Endodermal cell (in vitro differentiated cells): Measurements from ENCODE around the gene RAMP1. TPM values are rescaled to one million over a fixed set of nuclear protein-coding genes. Genes with fewer than 3 reads are reported as not detected.

Source experiments
- DNase-seq: peaks from one replicate; pipeline ENCODE4 v3.0.0-alpha.2; 2017
- H3K27ac ChIP-seq: 2 replicates; pipeline ENCODE4 v1.5.1; 2013; ENCODE audit warnings: mild to moderate bottlenecking, low read depth, low read length, moderate library complexity
- H3K27me3 ChIP-seq: 2 replicates; pipeline ENCODE4 v1.6.1; 2013; ENCODE audit warnings: mild to moderate bottlenecking, low read length, moderate library complexity; ENCODE audit not compliant: insufficient read depth, control insufficient read depth, poor library complexity, severe bottlenecking
- H3K36me3 ChIP-seq: 2 replicates; pipeline ENCODE4 v1.7.0; 2013; ENCODE audit warnings: mild to moderate bottlenecking, low read length, moderate library complexity; ENCODE audit not compliant: control insufficient read depth, insufficient read depth
- H3K4me1 ChIP-seq: one replicate; pipeline ENCODE4 v1.7.0; 2013; ENCODE audit warnings: low read length; ENCODE audit not compliant: control insufficient read depth, insufficient read depth
- H3K4me3 ChIP-seq: 2 replicates; pipeline ENCODE4 v1.5.1; 2013; ENCODE audit warnings: mild to moderate bottlenecking, low read length, moderate library complexity
- H3K9ac ChIP-seq: 2 replicates; pipeline ENCODE4 v1.6.1; 2013; ENCODE audit warnings: mild to moderate bottlenecking, low read length, moderate library complexity; ENCODE audit not compliant: poor library complexity, severe bottlenecking; ENCODE audit errors: extremely low read depth
- H3K9me3 ChIP-seq: 2 replicates; pipeline ENCODE4 v1.6.1; 2013; ENCODE audit warnings: mild to moderate bottlenecking, low read length, moderate library complexity; ENCODE audit not compliant: control insufficient read depth
- H3K27ac Mint-ChIP-seq: 2 replicates; pipeline ENCODE4 v1.8.0; 2020; ENCODE audit warnings: mixed read lengths
- H3K27me3 Mint-ChIP-seq: 2 replicates; pipeline ENCODE4 v1.8.0; 2021; ENCODE audit warnings: mild to moderate bottlenecking, mixed read lengths; ENCODE audit not compliant: insufficient read depth
- H3K36me3 Mint-ChIP-seq: 2 replicates; pipeline ENCODE4 v1.8.0; 2020; ENCODE audit warnings: low read depth, mixed read lengths
- H3K4me1 Mint-ChIP-seq: 2 replicates; pipeline ENCODE4 v1.8.0; 2020; ENCODE audit warnings: mixed read lengths
- H3K4me3 Mint-ChIP-seq: 2 replicates; pipeline ENCODE4 v1.8.0; 2020; ENCODE audit warnings: mild to moderate bottlenecking, moderate library complexity, mixed read lengths
- H3K9me3 Mint-ChIP-seq: 2 replicates; pipeline ENCODE4 v1.8.0; 2020; ENCODE audit warnings: mild to moderate bottlenecking, mixed read lengths
- WGBS, 2 experiments: methylation state at CpG; one replicate each; pipeline versions ENCODE4 v1.1.5 to v1.1.7; 2013; ENCODE audit warnings: missing lambda C conversion rate in 2 of 2, mixed read lengths in 1 of 2; ENCODE audit not compliant: insufficient coverage in 1 of 2, insufficient read length in 1 of 2; 5-methylcytosine and 5-hydroxymethylcytosine counted together
- total RNA-seq, 2 donors: library from RNA; stranded (reverse); fragmentation: NEBNext Ultra II Directional in 1 of 2; extraction: Animal tissue kit (Norgen Biotek cat#: 25700) in 1 of 2; gene quantifications; 2 replicates in 1 of 2; 3 replicates in 1 of 2; pipeline ENCODE4 v1.2.1, GENCODE V29; 2021
- TF ChIP-seq, protein P1 (sequence below): fragments of 200-600 bp; sonication (generic); conservative IDR thresholded peaks from 2 replicates; pipeline ENCODE4 v1.5.0; 2021; ENCODE audit warnings: antibody characterized with exemption, mild to moderate bottlenecking

Gene RAMP1
- total RNA-seq, 2 donors from 2014 or later, result 0.40 to 1.6 TPM

DNA sequence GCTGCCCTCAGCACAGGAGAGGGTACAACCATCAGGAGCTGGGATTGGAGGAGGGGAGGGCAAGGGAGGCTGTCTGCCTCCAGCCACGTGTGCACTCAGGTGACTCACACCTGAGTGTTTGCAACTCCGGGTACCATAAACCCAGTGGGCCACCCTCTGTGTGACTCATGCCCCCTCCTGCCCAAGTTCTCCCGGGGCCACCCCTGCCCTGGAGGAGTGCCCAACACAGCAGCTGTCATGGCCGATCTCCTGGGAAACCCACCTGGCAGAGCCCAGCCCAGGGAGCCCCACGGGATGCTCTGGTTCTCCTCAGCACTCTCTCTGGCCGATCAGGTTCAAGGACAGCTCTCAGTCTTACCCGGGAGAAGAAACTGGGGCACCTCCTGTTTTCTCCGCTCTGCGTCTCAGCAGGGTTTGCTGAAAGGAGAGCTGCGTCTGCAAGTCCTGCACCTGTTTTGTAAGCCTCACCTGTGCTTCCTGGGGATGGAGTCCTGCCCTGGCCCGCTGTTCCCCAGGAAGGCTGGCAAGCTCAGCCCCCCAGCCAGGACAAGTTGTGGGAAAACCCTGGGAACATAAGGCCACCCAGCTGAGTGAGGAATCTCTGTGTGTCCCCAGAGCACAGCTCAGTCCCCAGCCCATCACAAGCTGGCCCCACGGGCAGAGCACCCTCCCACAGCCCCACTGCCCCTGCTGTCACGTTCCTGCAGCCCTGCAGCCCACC, 63.4 kb downstream of the RAMP1 start:
- H3K36me3 ChIP-seq, result no peaks in the 10 kb centered on the region
- H3K27ac ChIP-seq, result no peak overlapping the region
- H3K9me3 Mint-ChIP-seq, result no peaks in the 10 kb centered on the region
- no peaks in the 10 kb centered on the region for H3K4me1 Mint-ChIP-seq
- H3K27me3 ChIP-seq, result peaks cover 4% of the 10 kb centered on the region
- H3K4me1 ChIP-seq, result no peaks in the 10 kb centered on the region
- no peak overlapping the region for H3K27ac Mint-ChIP-seq
- no peak overlapping the region for H3K4me3 Mint-ChIP-seq
- no peaks in the 10 kb centered on the region for H3K36me3 Mint-ChIP-seq
- no peak overlapping the region for H3K4me3 ChIP-seq
- TF ChIP-seq, protein P1, sequence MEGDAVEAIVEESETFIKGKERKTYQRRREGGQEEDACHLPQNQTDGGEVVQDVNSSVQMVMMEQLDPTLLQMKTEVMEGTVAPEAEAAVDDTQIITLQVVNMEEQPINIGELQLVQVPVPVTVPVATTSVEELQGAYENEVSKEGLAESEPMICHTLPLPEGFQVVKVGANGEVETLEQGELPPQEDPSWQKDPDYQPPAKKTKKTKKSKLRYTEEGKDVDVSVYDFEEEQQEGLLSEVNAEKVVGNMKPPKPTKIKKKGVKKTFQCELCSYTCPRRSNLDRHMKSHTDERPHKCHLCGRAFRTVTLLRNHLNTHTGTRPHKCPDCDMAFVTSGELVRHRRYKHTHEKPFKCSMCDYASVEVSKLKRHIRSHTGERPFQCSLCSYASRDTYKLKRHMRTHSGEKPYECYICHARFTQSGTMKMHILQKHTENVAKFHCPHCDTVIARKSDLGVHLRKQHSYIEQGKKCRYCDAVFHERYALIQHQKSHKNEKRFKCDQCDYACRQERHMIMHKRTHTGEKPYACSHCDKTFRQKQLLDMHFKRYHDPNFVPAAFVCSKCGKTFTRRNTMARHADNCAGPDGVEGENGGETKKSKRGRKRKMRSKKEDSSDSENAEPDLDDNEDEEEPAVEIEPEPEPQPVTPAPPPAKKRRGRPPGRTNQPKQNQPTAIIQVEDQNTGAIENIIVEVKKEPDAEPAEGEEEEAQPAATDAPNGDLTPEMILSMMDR, result no peak
- H3K9me3 ChIP-seq, result no peaks in the 10 kb centered on the region
- peaks cover 17% of the 10 kb centered on the region for H3K27me3 Mint-ChIP-seq
- peak; percentile 55 for DNase-seq
- no peak overlapping the region for H3K9ac ChIP-seq
- WGBS, 2 experiments, result 78 to 79% methylated on average over 9 to 13 of the region's 13 CpGs

DNA sequence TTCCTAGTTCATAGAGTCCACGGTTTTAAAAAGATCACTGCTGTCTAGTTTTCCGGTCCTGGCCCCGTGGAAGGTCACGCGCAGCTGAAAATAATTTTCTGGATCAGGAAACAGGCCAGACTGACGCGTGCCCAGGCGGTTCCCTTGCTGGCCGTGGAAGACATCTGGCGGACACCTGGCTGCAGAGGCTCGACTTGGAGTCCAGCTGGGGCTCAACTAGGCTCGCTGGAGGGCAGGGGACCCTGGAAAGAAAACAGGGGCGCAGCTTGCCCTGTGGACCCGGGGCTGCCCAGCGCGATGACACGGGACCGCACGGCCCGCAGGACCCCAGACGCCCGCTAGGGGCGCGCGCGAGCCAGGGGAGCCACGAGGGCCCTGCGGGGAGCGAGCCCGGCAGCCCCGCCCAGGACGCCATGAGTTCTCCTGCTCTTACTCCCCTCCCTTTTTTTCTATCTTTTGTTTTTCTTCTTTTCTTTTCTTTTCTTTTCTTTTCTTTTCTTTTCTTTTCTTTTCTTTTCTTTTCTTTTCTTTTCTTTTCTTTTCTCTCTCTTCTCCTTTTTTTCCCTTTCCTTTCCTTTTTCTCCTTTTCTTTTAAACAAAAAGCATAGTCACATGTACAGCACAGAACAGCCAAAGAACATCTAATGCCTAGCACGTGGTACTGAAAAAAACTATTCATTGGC, 64.2 kb downstream of the RAMP1 start:
- H3K36me3 Mint-ChIP-seq, result no peaks in the 10 kb centered on the region
- Histone ChIP-seq H3K9me3 (no peaks in the 10 kb centered on the region), H3K27ac (no peak overlapping the region), H3K4me3 (no peak overlapping the region), H3K4me1 (no peaks in the 10 kb centered on the region), H3K9ac (no peak overlapping the region), H3K36me3 (no peaks in the 10 kb centered on the region), H3K27me3 (peaks cover 4% of the 10 kb centered on the region)
- H3K27ac Mint-ChIP-seq, result no peak overlapping the region
- TF ChIP-seq, protein P1, result peak; percentile 99
- peak; percentile 93 for DNase-seq
- WGBS, 2 experiments, result 32 to 35% methylated on average over 23 to 33 of the region's 33 CpGs
- H3K9me3 Mint-ChIP-seq, result no peaks in the 10 kb centered on the region
- no peaks in the 10 kb centered on the region for H3K4me1 Mint-ChIP-seq
- peaks cover 17% of the 10 kb centered on the region for H3K27me3 Mint-ChIP-seq
- H3K4me3 Mint-ChIP-seq, result no peak overlapping the region

DNA sequence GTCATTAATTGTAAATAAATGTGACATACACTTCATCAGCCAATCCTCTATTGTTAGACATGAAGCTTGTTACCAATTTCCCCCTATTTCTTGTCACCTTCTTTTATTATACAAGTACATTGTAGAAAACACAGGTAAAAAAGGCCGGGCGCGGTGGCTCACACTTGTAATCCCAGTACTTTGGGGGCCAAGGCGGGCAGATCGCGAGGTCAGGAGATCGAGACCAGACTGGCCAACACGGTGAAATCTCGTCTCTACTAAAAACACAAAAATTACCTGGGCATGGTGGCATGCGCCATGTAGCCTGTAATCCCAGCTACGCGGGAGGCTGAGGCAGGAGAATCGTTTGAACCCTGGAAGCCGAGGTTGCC, 64.7 kb downstream of the RAMP1 start:
- TF ChIP-seq, protein P1, result no peak
- H3K27ac Mint-ChIP-seq, result no peak overlapping the region
- H3K9ac ChIP-seq, result no peak overlapping the region
- H3K36me3 ChIP-seq, result no peaks in the 10 kb centered on the region
- WGBS, 2 experiments, result 93 to 95% methylated on average over 14 of the region's 14 CpGs
- no peaks in the 10 kb centered on the region for H3K4me1 Mint-ChIP-seq
- H3K4me3 ChIP-seq, result no peak overlapping the region
- no peak overlapping the region for H3K4me3 Mint-ChIP-seq
- DNase-seq, result no peak
- no peaks in the 10 kb centered on the region for H3K4me1 ChIP-seq
- H3K9me3 ChIP-seq, result no peaks in the 10 kb centered on the region
- peaks cover 17% of the 10 kb centered on the region for H3K27me3 Mint-ChIP-seq
- H3K27me3 ChIP-seq, result peaks cover 4% of the 10 kb centered on the region
- H3K36me3 Mint-ChIP-seq, result no peaks in the 10 kb centered on the region
- no peaks in the 10 kb centered on the region for H3K9me3 Mint-ChIP-seq
- H3K27ac ChIP-seq, result no peak overlapping the region
